Endometrial microvascular endothelial cells (primary cell): ENCODE results near the gene HIC2. TPM values are rescaled to one million over a fixed set of nuclear protein-coding genes. Genes with fewer than 3 reads are reported as not detected.
"Not testable (repeated sequence)": the region's sequence is repeated elsewhere in the genome, so short reads cannot be mapped to it uniquely, and the experiment has no call there.

ENCODE experiments used
- in situ Hi-C: cut with HindIII; loops from 2 replicates; pipeline ENCODE4 v1.10.0; 2017; ENCODE audit warnings: low sequenced_read_pairs, low pct_unique_long_range_greater_than_20kb; ENCODE audit errors: inconsistent ontology term
- total RNA-seq: library from RNA; depleted of rRNA; stranded (reverse); fragments of >200 nt; gene quantifications from one replicate; pipeline ENCODE4 v1.2.3, GENCODE V29; 2015; ENCODE audit errors: inconsistent ontology term

HIC2 gene
- total RNA-seq, 1 donor from 2014 or later, result 2.1 TPM

DNA sequence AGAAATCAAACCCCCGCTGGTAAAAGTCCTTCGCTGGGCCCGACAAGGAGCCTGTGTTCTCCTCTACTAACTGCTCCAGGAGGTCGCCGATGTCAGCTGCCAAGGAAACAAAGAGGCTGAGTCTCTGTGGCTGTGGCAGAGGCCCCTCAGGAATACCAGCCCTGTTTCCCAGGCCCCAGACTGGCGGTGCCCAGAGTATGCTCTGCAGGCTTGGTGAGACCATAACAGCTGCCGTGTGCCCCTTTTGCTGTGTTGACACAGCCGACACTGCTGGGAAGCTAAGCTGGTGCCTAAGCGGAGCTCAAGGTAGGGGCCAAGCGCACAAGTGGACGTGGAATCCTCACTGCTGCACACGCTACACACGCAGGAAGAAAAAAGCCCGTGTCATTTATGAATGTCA, 66.9 kb downstream of the HIC2 start:
- in situ Hi-C loops, result not testable (repeated sequence)

DNA sequence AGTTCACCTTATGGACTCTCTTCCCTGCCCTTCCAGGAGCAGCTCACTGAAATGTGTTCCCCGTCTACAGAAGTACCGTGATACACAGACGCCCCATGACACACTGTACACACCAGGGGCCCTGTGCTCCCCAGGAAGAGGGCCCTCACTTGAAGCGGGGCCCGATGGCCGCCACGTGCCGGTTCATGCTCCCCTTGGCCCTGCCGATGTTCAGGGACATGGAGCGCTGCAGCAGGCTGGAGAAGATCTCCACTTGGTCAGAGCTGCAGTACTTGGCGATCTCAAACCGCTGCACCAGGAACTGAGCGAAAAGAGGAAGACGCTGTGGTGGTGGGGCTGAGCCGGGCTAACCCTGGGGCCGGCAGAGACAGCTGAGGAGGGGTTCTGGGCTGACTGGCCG, 70.6 kb downstream of the HIC2 start:
- in situ Hi-C loops, result not testable (repeated sequence)

DNA sequence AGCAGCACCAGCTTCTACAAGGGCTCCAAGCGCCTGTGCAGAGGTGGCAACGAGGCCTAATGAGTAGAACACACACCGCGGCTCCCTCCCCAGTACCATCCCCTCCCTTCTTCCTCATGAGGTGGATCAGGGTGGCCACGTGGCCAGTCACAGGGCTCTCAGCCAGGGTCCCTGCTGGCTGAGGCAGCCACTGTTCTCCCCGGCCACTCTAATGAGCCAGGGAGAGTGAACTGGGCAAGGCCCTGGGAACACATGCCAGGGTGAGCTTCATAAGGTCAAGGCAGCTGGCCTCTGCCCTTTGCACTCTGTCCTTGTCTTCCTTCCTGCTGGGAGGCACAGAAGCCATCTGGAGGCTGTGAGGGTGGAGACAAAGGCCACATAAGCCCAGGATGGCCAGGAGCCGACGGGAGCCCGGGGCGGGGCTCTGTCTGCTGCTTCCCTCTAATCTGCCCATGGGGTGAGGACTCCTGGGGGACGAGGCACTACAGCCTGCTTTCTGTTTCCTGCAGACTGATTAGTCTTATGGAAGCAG, 72.0 kb downstream of the HIC2 start:
- in situ Hi-C loops, result not testable (repeated sequence)

DNA sequence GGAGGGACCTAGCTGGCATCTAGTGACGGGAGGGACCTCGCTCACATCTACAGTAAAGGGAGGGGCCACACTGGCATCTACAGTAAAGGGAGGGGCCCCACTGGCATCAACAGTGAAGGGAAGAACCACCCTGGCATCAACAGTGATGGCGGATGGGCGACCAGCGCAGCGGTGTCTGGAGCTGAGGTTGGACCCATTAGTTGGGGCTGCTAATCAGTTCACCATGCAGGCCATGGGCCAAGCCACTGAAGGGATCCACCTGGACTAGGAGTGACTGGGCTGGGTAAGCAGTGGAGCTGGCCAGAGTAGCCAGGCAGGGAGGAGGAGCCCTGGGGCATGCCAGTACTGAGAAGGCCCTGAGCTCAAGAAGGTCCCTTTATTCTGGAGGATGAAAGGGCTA, 73.4 kb downstream of the HIC2 start:
- in situ Hi-C loops, result not testable (repeated sequence)

DNA sequence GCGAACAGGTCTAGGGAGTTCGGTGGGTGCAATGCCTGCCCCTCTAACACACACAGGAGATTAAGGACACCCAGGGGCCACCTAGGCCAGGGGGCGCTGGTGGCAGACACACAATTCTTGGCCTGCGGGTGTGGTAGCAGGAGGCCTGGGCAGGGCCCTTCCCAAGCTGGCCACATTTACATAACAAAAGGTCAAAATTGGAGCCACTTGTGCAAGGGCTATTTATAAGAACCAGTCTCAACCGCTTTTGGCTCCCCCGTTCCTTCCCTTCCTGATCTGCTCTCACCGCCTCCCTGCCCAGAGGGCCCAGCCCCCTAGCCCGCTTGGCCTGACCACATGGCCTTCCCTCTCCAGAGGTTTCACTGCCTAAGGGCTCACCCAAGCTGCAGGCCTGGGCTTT, 75.1 kb downstream of the HIC2 start:
- in situ Hi-C loops, result not testable (repeated sequence)

DNA sequence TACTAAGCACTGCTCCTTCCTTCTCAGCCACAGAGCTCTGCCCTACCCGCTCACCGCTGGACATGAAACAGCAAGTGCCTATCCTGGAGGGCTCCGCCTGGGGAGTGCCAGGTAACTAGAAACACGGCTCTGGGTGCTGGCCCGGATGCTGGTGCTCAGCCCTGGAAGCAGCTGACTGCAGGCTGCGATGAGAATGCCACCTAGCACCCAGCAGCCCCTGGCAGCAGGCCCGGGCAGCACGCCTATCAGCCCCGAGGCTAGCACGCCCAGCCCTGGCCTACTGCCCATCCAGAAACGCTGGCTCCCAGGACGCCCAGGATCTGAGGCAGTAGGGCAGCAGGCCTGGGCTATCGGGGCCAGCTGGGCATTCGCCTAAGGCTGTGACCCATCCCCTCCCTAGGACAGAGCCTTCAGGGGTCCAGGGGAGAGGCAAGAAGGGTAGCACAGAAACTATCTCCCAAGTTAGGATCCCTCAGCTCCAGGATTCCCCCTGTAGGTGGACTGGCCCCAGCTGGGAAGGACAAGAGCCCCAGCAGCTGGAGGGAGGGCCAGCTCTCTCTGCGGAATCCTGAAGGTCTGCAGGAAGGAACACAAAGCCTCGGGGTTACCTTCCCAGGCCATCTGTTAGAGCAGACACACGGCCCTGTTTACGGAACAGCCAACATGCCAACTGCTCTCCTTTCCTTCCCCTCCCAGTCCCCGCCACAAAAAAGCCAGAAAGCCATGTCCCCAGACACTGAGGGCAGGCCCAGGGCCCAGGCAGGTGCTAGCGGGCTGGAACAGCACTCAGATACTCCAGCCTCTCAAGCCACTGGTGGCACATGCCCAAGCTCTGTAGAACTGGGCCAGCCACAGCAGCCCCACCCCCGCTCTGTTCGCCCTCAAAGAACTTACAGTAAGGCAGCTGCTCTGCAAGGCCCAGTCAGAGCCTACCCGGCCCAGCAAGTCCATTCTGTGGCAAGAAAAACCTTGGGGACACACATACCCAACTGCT, 76.9 kb downstream of the HIC2 start:
- in situ Hi-C loops, result not testable (repeated sequence)

DNA sequence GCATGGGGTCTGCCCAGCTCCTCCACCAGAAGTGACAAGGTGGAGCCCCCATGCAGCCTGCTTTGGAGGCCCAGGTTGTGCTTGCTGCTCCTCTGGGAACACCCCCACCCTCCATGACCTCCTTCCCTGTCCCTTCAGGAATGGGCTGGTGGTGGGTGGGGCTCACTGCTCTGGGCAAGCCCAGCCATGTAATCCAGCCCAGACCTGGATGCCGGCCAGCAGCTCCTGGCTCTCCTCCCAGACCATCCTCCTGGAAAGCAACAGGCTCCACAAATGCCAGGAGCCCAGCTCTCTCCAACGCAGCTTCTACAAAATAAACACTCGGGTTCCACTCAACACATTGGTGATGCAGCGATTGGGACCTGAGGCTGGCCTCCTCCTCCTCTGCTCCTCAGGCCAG, 80.8 kb downstream of the HIC2 start:
- in situ Hi-C loops, result not testable (repeated sequence)

DNA sequence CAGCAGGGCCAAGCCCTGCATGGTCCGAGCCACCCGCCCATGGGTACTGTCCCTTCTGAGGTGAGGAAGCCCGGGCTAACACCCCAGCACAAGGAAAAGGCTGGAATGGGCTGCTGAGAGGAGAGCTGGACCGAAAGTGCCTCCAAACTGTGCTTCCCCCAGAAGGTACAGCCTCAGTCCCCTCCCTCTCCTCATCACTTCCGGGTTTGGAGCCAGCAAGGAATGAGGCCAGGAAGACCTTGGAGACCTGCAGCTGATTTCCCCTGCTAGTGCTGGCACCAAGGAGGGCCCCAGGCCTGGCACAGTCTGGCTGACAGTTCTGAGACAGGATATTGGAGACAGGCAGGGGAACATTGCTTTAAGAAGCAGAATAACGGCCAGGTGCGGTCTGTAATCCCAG, 81.3 kb downstream of the HIC2 start:
- in situ Hi-C loops, result not testable (repeated sequence)

DNA sequence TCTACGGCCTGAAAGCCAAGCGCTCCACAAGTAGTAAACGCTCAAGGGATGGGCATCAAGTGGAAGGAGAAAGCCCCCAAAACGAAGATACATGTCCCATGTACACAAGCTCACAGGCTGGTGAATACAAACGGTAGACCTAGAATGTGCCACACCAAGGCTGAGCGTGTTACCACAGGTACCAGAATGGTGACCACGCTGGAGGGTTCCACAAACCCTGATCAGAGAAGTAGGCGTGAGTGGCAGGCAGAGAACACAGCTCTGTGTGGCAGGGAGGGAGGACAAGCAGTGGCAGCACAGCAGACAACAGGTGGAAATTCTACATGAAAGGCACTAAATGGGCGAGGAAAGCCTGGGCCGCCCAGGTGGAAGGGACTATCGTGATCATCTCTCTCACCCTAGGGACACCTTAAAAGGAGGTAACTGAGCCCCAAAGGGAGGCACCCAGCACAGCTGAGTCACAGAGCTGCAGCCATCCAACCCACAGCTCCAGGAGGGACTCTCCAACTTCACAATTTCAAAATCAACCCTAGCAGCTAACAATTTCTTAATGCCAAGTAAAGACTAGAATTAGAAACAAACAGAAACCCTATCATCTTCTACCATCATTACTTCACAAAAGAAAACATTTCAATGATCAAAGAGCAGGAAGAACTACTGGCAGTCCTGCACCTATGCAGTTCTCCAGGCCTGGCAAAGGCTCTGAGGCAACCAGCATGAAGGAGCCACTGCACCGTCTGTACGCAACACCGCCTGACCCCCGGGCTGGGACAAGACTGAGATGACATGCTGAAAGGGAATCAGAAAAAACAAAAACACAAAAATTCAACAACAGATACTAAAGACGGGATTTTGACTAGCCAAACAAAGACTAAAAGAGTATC, 82.7 kb downstream of the HIC2 start:
- in situ Hi-C loops, result not testable (repeated sequence)

Other genes with a start within 250 kb of the HIC2 start
- not detected for gene RIMBP3B, start 33.6 kb upstream of the HIC2 start, total RNA-seq
- 1.4 TPM for gene TMEM191C, start 50.0 kb downstream of the HIC2 start, total RNA-seq
- gene RIMBP3C, start 134.1 kb downstream of the HIC2 start, total RNA-seq, result not detected
- gene UBE2L3, start 150.3 kb downstream of the HIC2 start, total RNA-seq, result 56.3 TPM
- gene YDJC, start 212.7 kb downstream of the HIC2 start, total RNA-seq, result 75.8 TPM
- gene CCDC116, start 215.4 kb downstream of the HIC2 start, total RNA-seq, result not detected
- gene SDF2L1, start 224.9 kb downstream of the HIC2 start, total RNA-seq, result 57.4 TPM
- gene PPIL2, start 248.6 kb downstream of the HIC2 start, total RNA-seq, result 33.8 TPM